Measurements from ENCODE around the gene TEX53. TPM values are rescaled to one million over a fixed set of nuclear protein-coding genes. Genes with fewer than 3 reads are reported as not detected.

The TEX53 gene
- total and polyA plus RNA-seq, 2 of the 8 experiments (the other 6 are each of a cell fraction or from before 2014, with no cell fraction given), result not detected

GRCh38 chr9:114678795-114679194 is 21.2 kb upstream of the TEX53 start:
- Histone ChIP-seq H2BK120ac (replicated peaks; ENCODE audit: low read depth, low read length) (no peak overlapping the region), H4K8ac (ENCODE audit: extremely low read depth, insufficient read depth, low read length) (no peak overlapping the region), H2BK20ac (ENCODE audit: low read length) (no peak overlapping the region), H3K4me1 (replicated peaks in 1 of 4; ENCODE audit: control insufficient read depth in 3 of 4, insufficient read depth in 4 of 4, low read length in 3 of 4) (no peaks in the 10 kb centered on the region), H3K79me1 (ENCODE audit: low read depth, low read length) (no peaks in the 10 kb centered on the region), H2BK12ac (ENCODE audit: low read depth, low read length) (no peak overlapping the region), H3K9me3 (ENCODE audit: insufficient read depth in 2 of 2, low read depth in 1 of 2, low read length in 1 of 2) (no peaks in the 10 kb centered on the region), H3K27me3 (replicated peaks in 1 of 4; ENCODE audit: control insufficient read depth in 3 of 4, extremely low read depth in 1 of 4, insufficient read depth in 3 of 4, low read length in 3 of 4) (no peaks in the 10 kb centered on the region; a peak in 2 of 7 replicates), H3K9ac (replicated peaks in 1 of 4; ENCODE audit: extremely low read depth in 1 of 4, low read depth in 3 of 4, low read length in 3 of 4) (no peak overlapping the region), H2BK5ac (ENCODE audit: low read depth, low read length) (no peak overlapping the region), H3K56ac (replicated peaks; ENCODE audit: insufficient read length, low read depth, low read length) (no peak overlapping the region), H3K14ac (ENCODE audit: insufficient read length) (no peak overlapping the region), H2AK5ac (ENCODE audit: low read depth, low read length) (no peak overlapping the region), H2AFZ (ENCODE audit: low read length) (no peak overlapping the region), H4K91ac (replicated peaks; ENCODE audit: insufficient read length, low read length) (no peak overlapping the region), H3K4me2 (ENCODE audit: insufficient read depth in 1 of 2, low read depth in 2 of 2, low read length in 2 of 2) (no peak overlapping the region), H3K4ac (replicated peaks; ENCODE audit: insufficient read length, low read depth, low read length) (no peak overlapping the region), H3K36me3 (ENCODE audit: control insufficient read depth in 2 of 4, insufficient read depth in 4 of 4, low read length in 3 of 4) (no peaks in the 10 kb centered on the region), H3K18ac (ENCODE audit: extremely low read depth, low read length) (no peak overlapping the region), H3K23ac (ENCODE audit: insufficient read length) (no peak overlapping the region), H3K79me2 (ENCODE audit: control insufficient read depth in 1 of 2, insufficient read depth in 2 of 2, low read length in 2 of 2) (no peaks in the 10 kb centered on the region), H4K5ac (ENCODE audit: insufficient read length, low read depth, low read length) (no peak overlapping the region), H4K20me1 (replicated peaks in 1 of 2; ENCODE audit: control insufficient read depth in 1 of 2, insufficient read depth in 2 of 2, low read length in 2 of 2) (no peaks in the 10 kb centered on the region), H2BK15ac (ENCODE audit: low read length) (no peak overlapping the region), H3K27ac (ENCODE audit: low read depth, low read length) (no peak overlapping the region), H3K4me3 (ENCODE audit: extremely low read depth in 1 of 4, insufficient read depth in 2 of 4, low read depth in 3 of 4, low read length in 4 of 4) (no peak overlapping the region), H3K23me2 (ENCODE audit: low read depth, low read length) (no peaks in the 10 kb centered on the region)
- CTCF ChIA-PET (ENCODE audit: partially characterized antibody), result interaction anchor here (0.8 to 10.6 kb wide), 8 partner anchors 10 to 337 kb away, joined by 3 to 171 read pairs (median 28); no protein-coding TSS in a partner anchor
- POLR2A ChIA-PET (ENCODE audit: partially characterized antibody), result no interaction called here
- no peak for DNase-seq (ENCODE audit: low read depth in 1 of 2, low spot score in 2 of 2)
- FAIRE-seq, result no peak
- no peak for TF ChIP-seq GABPA (IDR thresholded peaks at IDR 0.05; ENCODE audit: borderline replicate concordance, insufficient read depth, low read length)
- no peak for TF ChIP-seq POU5F1 (IDR thresholded peaks at IDR 0.05; ENCODE audit: low read depth, low read length)
- TF ChIP-seq NRF1 (IDR thresholded peaks at IDR 0.05; ENCODE audit: low read depth, low read length), result no peak
- TF ChIP-seq SIN3A (conservative IDR thresholded peaks at IDR 0.05 in 1 of 2, IDR thresholded peaks at IDR 0.05 in 1 of 2; ENCODE audit: low read depth in 1 of 2, low read length in 2 of 2), result no peak
- no peak for TF ChIP-seq BACH1 (IDR thresholded peaks at IDR 0.05; ENCODE audit: low read length)
- TF ChIP-seq TBP (IDR thresholded peaks at IDR 0.05; ENCODE audit: low read depth, low read length), result no peak
- no peak for TF ChIP-seq ZNF274 (IDR thresholded peaks at IDR 0.05; ENCODE audit: borderline replicate concordance, extremely low read depth, low read length)
- no peak for TF ChIP-seq SP1 (IDR thresholded peaks at IDR 0.05; ENCODE audit: low read depth, low read length)
- TF ChIP-seq USF2 (IDR thresholded peaks at IDR 0.05; ENCODE audit: low read length), result no peak
- TF ChIP-seq SIX5 (IDR thresholded peaks at IDR 0.05; ENCODE audit: low read depth, low read length), result no peak
- no peak for TF ChIP-seq HDAC6 (IDR thresholded peaks at IDR 0.05; ENCODE audit: low read depth, low read length)
- no peak for TF ChIP-seq SP4 (IDR thresholded peaks at IDR 0.05; ENCODE audit: low read length)
- no peak for TF ChIP-seq JUN (IDR thresholded peaks at IDR 0.05; ENCODE audit: low read depth, low read length)
- no peak for TF ChIP-seq ATF3 (IDR thresholded peaks at IDR 0.05; ENCODE audit: insufficient read depth, low read depth, low read length)
- no peak for TF ChIP-seq MAFK (IDR thresholded peaks at IDR 0.05; ENCODE audit: low read depth, low read length)

All from H1 (cell line).